GM20000 (cell line): ENCODE results near the gene HIVEP3.

Experiments
- DNase-seq: peaks from one replicate; pipeline ENCODE4 v3.0.0; 2012; ENCODE audit warnings: low spot score
- CTCF ChIP-seq: IDR thresholded peaks from 2 replicates; pipeline ENCODE4 v1.5.1; 2012; ENCODE audit warnings: mild to moderate bottlenecking, control low read depth; ENCODE audit errors: extremely low read depth, missing control alignments

The HIVEP3 gene

GRCh38 chr1:41574842-41575241 lies 343.9 kb downstream of the HIVEP3 start:
- DNase-seq = no peak
- TF ChIP-seq CTCF = no peak

GRCh38 chr1:41573785-41574713 lies 344.7 kb downstream of the HIVEP3 start:
- DNase-seq = peak; percentile 87
- TF ChIP-seq CTCF = peak; percentile 75

GRCh38 chr1:41573194-41573593 lies 345.5 kb downstream of the HIVEP3 start:
- TF ChIP-seq CTCF = no peak
- DNase-seq = no peak

GRCh38 chr1:41572224-41572623 lies 346.5 kb downstream of the HIVEP3 start:
- no peak for DNase-seq
- TF ChIP-seq CTCF = no peak

GRCh38 chr1:41571041-41571440 lies 347.7 kb downstream of the HIVEP3 start:
- no peak for TF ChIP-seq CTCF
- no peak for DNase-seq

- no peak for TF ChIP-seq CTCF
- DNase-seq = no peak
Measured at GRCh38 chr1:41568204-41568603, 350.5 kb downstream of the HIVEP3 start.

GRCh38 chr1:41566969-41567368 lies 351.8 kb downstream of the HIVEP3 start:
- no peak for TF ChIP-seq CTCF

More at GRCh38 chr1:41566969-41567368, 351.8 kb downstream of the HIVEP3 start:
- DNase-seq = no peak
